Measurements from ENCODE around the gene SULT1C2.

DNA sequence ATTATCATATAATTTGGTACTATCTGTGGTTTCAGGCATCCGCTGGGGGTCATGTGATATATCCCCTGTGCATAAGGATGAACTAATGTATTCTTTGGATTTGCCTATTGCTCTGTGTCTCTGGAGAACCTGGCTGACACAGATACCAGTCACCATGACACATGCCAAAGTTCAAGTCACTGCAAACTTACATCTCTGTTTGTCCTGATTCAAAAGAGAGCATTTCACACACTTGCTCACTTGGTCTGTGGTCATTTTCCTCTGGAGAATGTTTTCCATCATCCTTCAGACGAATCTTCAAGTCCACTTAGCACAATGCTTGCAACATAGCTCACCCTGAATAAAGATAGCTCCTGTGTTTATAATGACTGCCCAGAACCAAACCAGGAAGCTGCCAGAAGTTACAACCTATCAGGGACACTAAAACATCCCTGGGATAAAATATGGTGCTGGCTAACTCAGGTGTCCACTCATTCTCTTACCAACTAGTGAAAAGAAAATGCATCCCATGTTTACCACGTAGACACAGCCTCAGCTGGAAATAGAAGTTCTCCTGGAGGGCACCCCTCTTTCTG is 30.9 kb upstream of the SULT1C2 start:
- TF ChIP-seq EZH2 (IDR thresholded peaks at IDR 0.05), result no peak
- TF ChIP-seq, protein P1, sequence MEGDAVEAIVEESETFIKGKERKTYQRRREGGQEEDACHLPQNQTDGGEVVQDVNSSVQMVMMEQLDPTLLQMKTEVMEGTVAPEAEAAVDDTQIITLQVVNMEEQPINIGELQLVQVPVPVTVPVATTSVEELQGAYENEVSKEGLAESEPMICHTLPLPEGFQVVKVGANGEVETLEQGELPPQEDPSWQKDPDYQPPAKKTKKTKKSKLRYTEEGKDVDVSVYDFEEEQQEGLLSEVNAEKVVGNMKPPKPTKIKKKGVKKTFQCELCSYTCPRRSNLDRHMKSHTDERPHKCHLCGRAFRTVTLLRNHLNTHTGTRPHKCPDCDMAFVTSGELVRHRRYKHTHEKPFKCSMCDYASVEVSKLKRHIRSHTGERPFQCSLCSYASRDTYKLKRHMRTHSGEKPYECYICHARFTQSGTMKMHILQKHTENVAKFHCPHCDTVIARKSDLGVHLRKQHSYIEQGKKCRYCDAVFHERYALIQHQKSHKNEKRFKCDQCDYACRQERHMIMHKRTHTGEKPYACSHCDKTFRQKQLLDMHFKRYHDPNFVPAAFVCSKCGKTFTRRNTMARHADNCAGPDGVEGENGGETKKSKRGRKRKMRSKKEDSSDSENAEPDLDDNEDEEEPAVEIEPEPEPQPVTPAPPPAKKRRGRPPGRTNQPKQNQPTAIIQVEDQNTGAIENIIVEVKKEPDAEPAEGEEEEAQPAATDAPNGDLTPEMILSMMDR (IDR thresholded peaks at IDR 0.05 in 2 of 3, conservative IDR thresholded peaks at IDR 0.05 in 1 of 3; ENCODE audit: borderline replicate concordance in 1 of 3, insufficient read depth in 1 of 3, low read depth in 2 of 3, low read length in 2 of 3), result no peak
- TF ChIP-seq JUND (IDR thresholded peaks at IDR 0.05), result no peak
- no peak for TF ChIP-seq SIN3A (IDR thresholded peaks at IDR 0.05; ENCODE audit: low read depth)
- TF ChIP-seq, protein P2, sequence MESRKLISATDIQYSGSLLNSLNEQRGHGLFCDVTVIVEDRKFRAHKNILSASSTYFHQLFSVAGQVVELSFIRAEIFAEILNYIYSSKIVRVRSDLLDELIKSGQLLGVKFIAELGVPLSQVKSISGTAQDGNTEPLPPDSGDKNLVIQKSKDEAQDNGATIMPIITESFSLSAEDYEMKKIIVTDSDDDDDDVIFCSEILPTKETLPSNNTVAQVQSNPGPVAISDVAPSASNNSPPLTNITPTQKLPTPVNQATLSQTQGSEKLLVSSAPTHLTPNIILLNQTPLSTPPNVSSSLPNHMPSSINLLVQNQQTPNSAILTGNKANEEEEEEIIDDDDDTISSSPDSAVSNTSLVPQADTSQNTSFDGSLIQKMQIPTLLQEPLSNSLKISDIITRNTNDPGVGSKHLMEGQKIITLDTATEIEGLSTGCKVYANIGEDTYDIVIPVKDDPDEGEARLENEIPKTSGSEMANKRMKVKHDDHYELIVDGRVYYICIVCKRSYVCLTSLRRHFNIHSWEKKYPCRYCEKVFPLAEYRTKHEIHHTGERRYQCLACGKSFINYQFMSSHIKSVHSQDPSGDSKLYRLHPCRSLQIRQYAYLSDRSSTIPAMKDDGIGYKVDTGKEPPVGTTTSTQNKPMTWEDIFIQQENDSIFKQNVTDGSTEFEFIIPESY (IDR thresholded peaks at IDR 0.05; ENCODE audit: extremely low read depth, insufficient replicate concordance, low read length), result no peak
- TF ChIP-seq POLR2AphosphoS5 (IDR thresholded peaks at IDR 0.05; ENCODE audit: low read depth, low read length), result no peak
